Endothelial cell of umbilical vein (primary cell): Measurements from ENCODE around the gene EPRS1. TPM values are rescaled to one million over a fixed set of nuclear protein-coding genes. Genes with fewer than 3 reads are reported as not detected.
A peak's percentile ranks its signal among the peaks of the same experiment; 100 is the strongest.

Source experiments
- BruUV-seq: library from RNA; stranded (reverse); fragments of 400-500 nt; replicated peaks from 2 replicates; lab custom pipeline; 2021; lab: Mats Ljungman, UMichigan
- CTCF ChIA-PET: fragments of 300-600, 350-600 bp; sonication (Branson Sonifier 250); formaldehyde crosslinking; loops from one replicate; lab custom pipeline; 2021; ENCODE audit warnings: antibody characterized with exemption, inconsistent platforms; lab: Charles Lee
- POLR2A ChIA-PET: fragments of 300-600, 350-600 bp; sonication (Branson Sonifier 250); formaldehyde crosslinking; loops from one replicate; lab custom pipeline; 2021; ENCODE audit warnings: antibody characterized with exemption, inconsistent platforms; lab: Charles Lee
- DNase-seq: peaks from one replicate; pipeline ENCODE4 v3.0.0-alpha.2; 2011; ENCODE audit warnings: low read depth, low spot score
- FAIRE-seq: peaks from 2 replicates; lab custom pipeline; 2011; peaks lifted over from hg19 to GRCh38; lab: Jason Lieb, UNC
- H2AFZ ChIP-seq: 2 replicates; pipeline ENCODE4 v1.6.0; 2012; ENCODE audit warnings: low read depth, low read length, control low read depth, inconsistent platforms
- H3K27ac ChIP-seq: 2 replicates; pipeline ENCODE4 v1.5.1; 2011; ENCODE audit warnings: low read depth, mild to moderate bottlenecking, control low read depth, low read length, moderate library complexity; ENCODE audit not compliant: insufficient read depth
- H3K27me3 ChIP-seq, 2 experiments: 2 replicates each; pipeline versions ENCODE4 v1.6.0 to v1.6.1; 2011; ENCODE audit warnings: low read length in 2 of 2, mixed read lengths in 1 of 2; ENCODE audit not compliant: control insufficient read depth in 2 of 2, insufficient read depth in 2 of 2
- H3K36me3 ChIP-seq, 2 experiments: 2 replicates in 1 of 2; 3 replicates in 1 of 2; pipeline ENCODE4 v1.5.1; 2011; ENCODE audit warnings: low read length in 2 of 2, mild to moderate bottlenecking in 1 of 2, moderate library complexity in 1 of 2; ENCODE audit not compliant: control insufficient read depth in 2 of 2, insufficient read depth in 2 of 2; ENCODE audit errors: extremely low read depth in 1 of 2
- H3K4me1 ChIP-seq: 3 replicates; pipeline ENCODE4 v1.5.1; 2011; ENCODE audit warnings: mild to moderate bottlenecking, low read length; ENCODE audit not compliant: control insufficient read depth, insufficient read depth; ENCODE audit errors: extremely low read depth
- H3K4me2 ChIP-seq: 2 replicates; pipeline ENCODE4 v1.6.1; 2011; ENCODE audit warnings: low read length, control low read depth, mixed read lengths; ENCODE audit not compliant: insufficient read depth
- H3K4me3 ChIP-seq, 3 experiments: fragments of 200-600 bp in 1 of 3; sonication (generic), shearing (Covaris generic) in 1 of 3; replicated peaks in 1 of 3; 2 replicates each; pipeline ENCODE4 v1.5.1; 2011 to 2016; ENCODE audit warnings: control low read depth in 3 of 3, low read length in 3 of 3, mild to moderate bottlenecking in 2 of 3, inconsistent platforms in 1 of 3, low read depth in 1 of 3, moderate library complexity in 1 of 3; ENCODE audit not compliant: insufficient read depth in 1 of 3
- H3K79me2 ChIP-seq: 2 replicates; pipeline ENCODE4 v1.6.0; 2012; ENCODE audit warnings: low read length, inconsistent platforms; ENCODE audit not compliant: control insufficient read depth, insufficient read depth
- H3K9ac ChIP-seq: replicated peaks from 2 replicates; pipeline ENCODE3; 2011; ENCODE audit warnings: low read length, control low read depth; ENCODE audit not compliant: insufficient read depth; ENCODE audit errors: extremely low read depth
- H3K9me1 ChIP-seq: replicated peaks from 3 replicates; pipeline ENCODE4 v1.6.0; 2011; ENCODE audit warnings: mild to moderate bottlenecking, low read length; ENCODE audit not compliant: control insufficient read depth, insufficient read depth; ENCODE audit errors: extremely low read depth
- H3K9me3 ChIP-seq: replicated peaks from 2 replicates; pipeline ENCODE4 v1.5.1; 2012; ENCODE audit warnings: low read length, inconsistent platforms; ENCODE audit not compliant: control insufficient read depth, insufficient read depth
- H4K20me1 ChIP-seq: replicated peaks from 2 replicates; pipeline ENCODE3; 2011; ENCODE audit warnings: mild to moderate bottlenecking, low read length; ENCODE audit not compliant: control insufficient read depth, insufficient read depth; ENCODE audit errors: extremely low read depth
- FOS ChIP-seq: IDR thresholded peaks from 2 replicates; pipeline ENCODE4 v1.6.1; 2011; ENCODE audit warnings: mild to moderate bottlenecking, low read length, moderate library complexity, borderline replicate concordance; ENCODE audit not compliant: insufficient read depth
- JUN ChIP-seq: IDR thresholded peaks from 2 replicates; pipeline ENCODE4 v1.6.1; 2011; ENCODE audit warnings: borderline replicate concordance, low read depth; ENCODE audit not compliant: insufficient read length, insufficient read depth
- MYC ChIP-seq: IDR thresholded peaks from one replicate; pipeline ENCODE4 v1.6.1; 2011; ENCODE audit warnings: mild to moderate bottlenecking, low read depth, low read length
- POLR2A ChIP-seq: IDR thresholded peaks from 2 replicates; pipeline ENCODE4 v1.6.1; 2012; ENCODE audit warnings: low read depth, mild to moderate bottlenecking, control low read depth, low read length
- POLR2AphosphoS5 ChIP-seq: IDR thresholded peaks from 2 replicates; pipeline ENCODE4 v1.6.1; 2012; ENCODE audit warnings: low read depth, mild to moderate bottlenecking, control low read depth, low read length, moderate library complexity; ENCODE audit not compliant: insufficient read depth
- dilution Hi-C: fragments of 300-500 bp; cut with MboI; formaldehyde crosslinking; loops from one replicate; pipeline ENCODE4 v1.15.0; 2019; ENCODE audit warnings: low sequenced_read_pairs; ENCODE audit not compliant: extremely low pct_ligation_motif_present
- intact Hi-C: fragments of 100-400 bp; cut with micrococcal nuclease; formaldehyde crosslinking; loops from one replicate; pipeline ENCODE4 v1.10.0; 2022
- polyA plus RNA-seq, 4 experiments: library from polyadenylated mRNA; depleted of rRNA in 3 of 4; stranded (reverse) in 3 of 4; unstranded in 1 of 4; fragments of >200 nt; gene quantifications; 2 replicates each; pipeline versions ENCODE4 v1.2.1 to v1.2.3, GENCODE V29; 2011 to 2012; ENCODE audit warnings: missing spikeins in 1 of 4
- total RNA-seq: library from RNA; stranded (reverse); gene quantifications from 2 replicates; pipeline ENCODE4 v1.2.3, GENCODE V29; 2021

Gene EPRS1
- total and polyA plus RNA-seq, 2 donors (not counting 3 experiments of a cell fraction or from before 2014, with no cell fraction given) = 22.9 to 109 TPM

- Histone ChIP-seq H3K4me1 (peaks cover 7% of the 10 kb centered on the region), H3K27me3 (no peaks in the 10 kb centered on the region), H2AFZ (no peak overlapping the region), H3K79me2 (peaks cover 10% of the 10 kb centered on the region), H3K9me1 (no peaks in the 10 kb centered on the region), H3K4me3 (no peak overlapping the region), H3K9me3 (no peaks in the 10 kb centered on the region), H3K27ac (no peak overlapping the region), H4K20me1 (no peaks in the 10 kb centered on the region), H3K9ac (no peak overlapping the region), H3K4me2 (no peak overlapping the region), H3K36me3 (no peaks in the 10 kb centered on the region)
- BruUV-seq = no TSS peak
- POLR2A ChIA-PET = interaction anchor here (0.7 kb wide), 1 partner anchor 158 kb away, joined by 3 read pairs; no protein-coding TSS in a partner anchor
- CTCF ChIA-PET = interaction anchor here (1.0 to 1.7 kb wide), 2 partner anchors 10 kb away, joined by 3 to 5 read pairs; partner anchors contain the start of gene IARS2
- no peak for TF ChIP-seq POLR2A
- peak; percentile 54 for TF ChIP-seq FOS
- TF ChIP-seq JUN = peak; percentile 5
- no peak for FAIRE-seq
- dilution Hi-C loops = no loop called here
- intact Hi-C loops = no loop called here
- peak; percentile 64 for DNase-seq
These were observed 38.2 kb upstream of the EPRS1 start for GRCh38 chr1:220084460-220084859.

GRCh38 chr1:220077887-220078286, 31.6 kb upstream of the EPRS1 start:
- Histone ChIP-seq H3K9me3 (no peaks in the 10 kb centered on the region), H3K27ac (no peak overlapping the region), H3K27me3 (no peaks in the 10 kb centered on the region), H3K9ac (no peak overlapping the region), H2AFZ (no peak overlapping the region), H3K9me1 (no peaks in the 10 kb centered on the region), H4K20me1 (no peaks in the 10 kb centered on the region), H3K36me3 (no peaks in the 10 kb centered on the region), H3K4me2 (no peak overlapping the region), H3K4me3 (no peak overlapping the region), H3K4me1 (peaks cover 5% of the 10 kb centered on the region), H3K79me2 (no peaks in the 10 kb centered on the region)
- BruUV-seq = no TSS peak
- CTCF ChIA-PET = interaction anchor here (0.6 kb wide), 1 partner anchor 34 kb away, joined by 4 read pairs; no protein-coding TSS in a partner anchor
- DNase-seq (no peak), FAIRE-seq (no peak)
- TF ChIP-seq FOS = no peak
- TF ChIP-seq MYC = no peak
- no peak for TF ChIP-seq POLR2AphosphoS5
- POLR2A ChIA-PET = no interaction called here
- dilution Hi-C loops (no loop called here), intact Hi-C loops (no loop called here)
